Measurements from ENCODE around the gene TBL1XR1.
"Not testable (repeated sequence)": the region's sequence is repeated elsewhere in the genome, so short reads cannot be mapped to it uniquely, and the experiment has no call there.

- not testable (repeated sequence) for TF ChIP-seq MAFK (IDR thresholded peaks at IDR 0.05; ENCODE audit: low read depth, low read length); MAZ (IDR thresholded peaks at IDR 0.05; ENCODE audit: borderline replicate concordance, low read depth, low read length); SMC3 (IDR thresholded peaks at IDR 0.05; ENCODE audit: low read depth, low read length); RCOR1 (IDR thresholded peaks at IDR 0.05; ENCODE audit: insufficient replicate concordance, low read length); MXI1 (IDR thresholded peaks at IDR 0.05; ENCODE audit: borderline replicate concordance, low read depth, low read length)
- TF ChIP-seq, protein P1, sequence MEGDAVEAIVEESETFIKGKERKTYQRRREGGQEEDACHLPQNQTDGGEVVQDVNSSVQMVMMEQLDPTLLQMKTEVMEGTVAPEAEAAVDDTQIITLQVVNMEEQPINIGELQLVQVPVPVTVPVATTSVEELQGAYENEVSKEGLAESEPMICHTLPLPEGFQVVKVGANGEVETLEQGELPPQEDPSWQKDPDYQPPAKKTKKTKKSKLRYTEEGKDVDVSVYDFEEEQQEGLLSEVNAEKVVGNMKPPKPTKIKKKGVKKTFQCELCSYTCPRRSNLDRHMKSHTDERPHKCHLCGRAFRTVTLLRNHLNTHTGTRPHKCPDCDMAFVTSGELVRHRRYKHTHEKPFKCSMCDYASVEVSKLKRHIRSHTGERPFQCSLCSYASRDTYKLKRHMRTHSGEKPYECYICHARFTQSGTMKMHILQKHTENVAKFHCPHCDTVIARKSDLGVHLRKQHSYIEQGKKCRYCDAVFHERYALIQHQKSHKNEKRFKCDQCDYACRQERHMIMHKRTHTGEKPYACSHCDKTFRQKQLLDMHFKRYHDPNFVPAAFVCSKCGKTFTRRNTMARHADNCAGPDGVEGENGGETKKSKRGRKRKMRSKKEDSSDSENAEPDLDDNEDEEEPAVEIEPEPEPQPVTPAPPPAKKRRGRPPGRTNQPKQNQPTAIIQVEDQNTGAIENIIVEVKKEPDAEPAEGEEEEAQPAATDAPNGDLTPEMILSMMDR (conservative IDR thresholded peaks at IDR 0.05; ENCODE audit: low read depth, low read length) = not testable (repeated sequence)
- TF ChIP-seq, protein P2, sequence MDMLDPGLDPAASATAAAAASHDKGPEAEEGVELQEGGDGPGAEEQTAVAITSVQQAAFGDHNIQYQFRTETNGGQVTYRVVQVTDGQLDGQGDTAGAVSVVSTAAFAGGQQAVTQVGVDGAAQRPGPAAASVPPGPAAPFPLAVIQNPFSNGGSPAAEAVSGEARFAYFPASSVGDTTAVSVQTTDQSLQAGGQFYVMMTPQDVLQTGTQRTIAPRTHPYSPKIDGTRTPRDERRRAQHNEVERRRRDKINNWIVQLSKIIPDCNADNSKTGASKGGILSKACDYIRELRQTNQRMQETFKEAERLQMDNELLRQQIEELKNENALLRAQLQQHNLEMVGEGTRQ (IDR thresholded peaks at IDR 0.05; ENCODE audit: low read depth, low read length) = not testable (repeated sequence)
These were observed 58.1 kb downstream of the TBL1XR1 start for GRCh38 chr3:177139220-177139619.

All from IMR-90 (cell line).